Activated gamma-delta T cell treated with anti-CD3 and anti-CD28 coated beads, Interleukin-2, amount 50 U/mL, for 16 hours (primary cell): ENCODE measurements around the gene GLIS1.
A peak's percentile ranks its signal among the peaks of the same experiment; 100 is the strongest.

Source experiments
- DNase-seq: peaks from one replicate; pipeline ENCODE4 v3.0.0-alpha.2; 2020; ENCODE audit warnings: low read depth

The GLIS1 gene

GRCh38 chr1:53693773-53694717 is 44.9 kb downstream of the GLIS1 start:
- no peak for DNase-seq

DNA sequence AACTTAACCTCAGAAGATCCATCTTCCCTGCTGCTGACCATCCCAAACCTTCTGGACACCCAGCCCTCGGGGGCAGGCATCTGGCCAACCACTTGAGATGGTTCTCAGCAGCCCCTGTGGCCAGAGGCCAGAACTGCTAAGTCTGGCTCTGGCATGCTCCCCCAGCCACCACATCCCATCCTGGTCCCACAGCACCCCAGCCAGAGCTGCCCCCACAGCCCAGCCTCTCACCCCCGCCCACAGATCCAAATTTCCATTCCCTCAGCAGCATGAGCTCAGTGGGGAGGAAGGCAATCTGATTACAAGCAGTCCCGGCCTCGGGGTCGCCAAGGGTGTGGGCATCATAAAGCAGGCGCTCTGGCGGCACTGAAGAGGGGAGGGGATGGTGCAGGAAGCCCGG is 45.6 kb downstream of the GLIS1 start:
- no peak for DNase-seq

DNA sequence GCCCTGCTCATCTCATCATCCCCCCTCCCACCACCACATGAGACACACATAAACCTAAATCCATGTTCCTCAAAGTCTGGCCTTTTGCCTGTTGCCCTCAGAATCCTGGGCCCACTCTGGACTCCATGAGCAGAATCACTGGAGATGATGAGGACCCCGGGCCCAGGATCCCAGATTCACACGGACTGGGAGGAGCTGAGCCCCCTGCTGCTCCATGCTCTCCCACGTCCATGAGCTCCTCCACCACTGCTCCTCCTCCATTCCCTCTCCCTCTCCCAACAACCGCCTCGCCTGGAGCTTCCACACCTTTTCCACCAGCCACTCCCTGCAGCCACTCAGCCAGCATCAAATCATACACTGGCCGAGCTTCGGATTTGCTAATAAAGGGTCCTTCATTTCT is 47.6 kb downstream of the GLIS1 start:
- no peak for DNase-seq

DNA sequence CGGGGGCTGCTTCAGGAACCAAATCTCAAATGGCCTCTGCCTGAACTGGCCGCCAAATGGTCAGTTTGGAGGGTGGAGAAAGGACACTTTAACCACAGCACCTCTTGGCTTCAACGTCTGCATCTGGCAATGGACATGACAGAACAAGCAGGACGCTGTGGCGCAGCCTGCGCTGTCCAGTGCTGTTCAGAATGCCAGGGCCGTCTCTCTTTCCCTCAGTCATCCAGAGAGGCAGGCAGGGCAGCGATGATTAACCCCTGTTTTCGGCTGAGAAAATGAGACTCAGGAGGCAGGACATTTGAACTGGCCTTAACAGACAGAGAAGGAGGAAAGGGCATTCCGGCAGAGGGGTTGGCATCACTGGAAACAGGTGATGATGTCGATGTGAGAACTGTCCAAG is 48.6 kb downstream of the GLIS1 start:
- no peak for DNase-seq

- DNase-seq: no peak
Measured at GRCh38 chr1:53689736-53690326, 49.1 kb downstream of the GLIS1 start.

- DNase-seq: no peak
Measured at GRCh38 chr1:53689223-53689622, 49.7 kb downstream of the GLIS1 start.

GRCh38 chr1:53688381-53689102 is 50.4 kb downstream of the GLIS1 start:
- no peak for DNase-seq

DNA sequence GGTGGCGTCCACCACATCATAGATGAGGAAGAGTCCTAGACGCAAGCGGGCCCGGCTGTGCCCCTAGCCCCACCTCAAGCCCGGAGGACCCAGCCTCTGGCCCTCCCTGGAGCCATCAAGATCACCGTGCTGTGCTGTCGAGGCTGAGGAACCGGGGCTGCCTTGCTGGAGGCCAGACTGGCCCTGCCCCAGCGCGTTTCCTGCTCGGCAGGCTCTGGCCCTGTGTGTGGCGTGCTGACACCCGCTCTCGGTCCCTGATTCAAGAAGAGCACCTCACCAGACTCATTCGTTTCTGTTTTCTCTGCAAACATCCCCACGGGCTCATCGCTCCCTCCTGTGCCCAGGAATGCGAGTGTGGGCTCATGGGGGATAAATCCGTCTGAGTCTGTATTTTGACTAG is 51.1 kb downstream of the GLIS1 start:
- no peak for DNase-seq

DNA sequence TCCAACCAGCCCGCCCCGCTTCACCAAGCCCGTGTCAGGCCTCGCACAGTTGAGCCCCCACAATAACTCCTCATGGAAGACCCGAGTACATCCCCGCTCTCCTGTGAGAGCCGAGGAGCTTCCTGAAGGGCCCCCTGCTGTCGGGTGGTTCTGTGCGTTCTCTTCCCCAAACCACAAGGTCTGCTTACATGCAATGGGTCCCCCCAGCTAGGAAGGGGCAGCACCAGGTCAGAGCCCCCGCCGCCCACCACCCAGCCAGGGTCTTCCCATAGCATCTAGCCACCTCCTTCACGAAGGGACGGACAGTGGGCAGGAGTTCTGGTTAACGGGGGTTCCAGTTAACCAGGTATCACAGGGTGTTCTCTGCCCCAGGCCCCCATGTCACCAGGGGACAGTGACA is 51.5 kb downstream of the GLIS1 start:
- DNase-seq: no peak

GRCh38 chr1:53686965-53687267 is 52.0 kb downstream of the GLIS1 start:
- no peak for DNase-seq

DNA sequence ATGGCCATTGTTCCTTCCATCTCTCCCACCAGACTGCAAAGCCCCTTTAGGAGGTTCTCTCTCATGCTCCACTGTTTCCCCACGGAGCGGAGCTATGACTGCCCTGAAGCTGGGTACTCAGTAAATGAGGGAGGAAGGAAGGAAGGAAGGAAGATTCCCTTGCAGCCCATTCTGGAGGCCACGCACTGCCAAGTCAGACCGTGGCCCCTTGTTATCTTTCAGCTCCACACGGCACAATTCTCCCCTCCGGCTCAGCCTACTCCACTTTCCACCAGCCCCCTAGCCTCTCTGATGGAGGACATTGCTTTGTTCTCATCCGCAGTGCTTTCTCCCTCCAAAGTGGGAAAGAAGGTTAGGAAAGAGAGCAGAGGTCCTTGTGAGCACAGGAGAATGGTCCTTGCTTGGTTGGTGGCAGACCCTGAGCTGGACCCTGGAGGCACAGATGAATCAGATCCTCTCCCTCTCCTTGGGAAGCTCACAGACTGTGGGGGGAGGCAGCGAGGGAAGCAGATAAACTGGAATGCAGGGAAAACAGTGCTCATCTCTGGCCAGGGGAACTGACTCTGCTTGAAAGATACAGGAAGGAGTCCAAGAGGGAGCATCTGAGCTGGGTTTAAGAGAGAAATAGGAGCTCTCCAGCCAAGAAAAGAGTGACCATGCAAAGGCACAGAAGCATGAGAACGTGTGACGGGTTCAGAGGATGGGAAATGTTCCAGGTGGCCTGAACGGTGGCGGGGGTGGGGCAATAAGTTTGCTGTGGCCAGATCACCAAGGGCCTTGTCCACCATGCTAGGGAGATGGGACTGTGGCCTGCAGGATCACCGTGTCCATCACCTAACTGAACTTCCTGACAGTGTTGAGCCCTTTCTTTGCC is 52.6 kb downstream of the GLIS1 start:
- no peak for DNase-seq

DNA sequence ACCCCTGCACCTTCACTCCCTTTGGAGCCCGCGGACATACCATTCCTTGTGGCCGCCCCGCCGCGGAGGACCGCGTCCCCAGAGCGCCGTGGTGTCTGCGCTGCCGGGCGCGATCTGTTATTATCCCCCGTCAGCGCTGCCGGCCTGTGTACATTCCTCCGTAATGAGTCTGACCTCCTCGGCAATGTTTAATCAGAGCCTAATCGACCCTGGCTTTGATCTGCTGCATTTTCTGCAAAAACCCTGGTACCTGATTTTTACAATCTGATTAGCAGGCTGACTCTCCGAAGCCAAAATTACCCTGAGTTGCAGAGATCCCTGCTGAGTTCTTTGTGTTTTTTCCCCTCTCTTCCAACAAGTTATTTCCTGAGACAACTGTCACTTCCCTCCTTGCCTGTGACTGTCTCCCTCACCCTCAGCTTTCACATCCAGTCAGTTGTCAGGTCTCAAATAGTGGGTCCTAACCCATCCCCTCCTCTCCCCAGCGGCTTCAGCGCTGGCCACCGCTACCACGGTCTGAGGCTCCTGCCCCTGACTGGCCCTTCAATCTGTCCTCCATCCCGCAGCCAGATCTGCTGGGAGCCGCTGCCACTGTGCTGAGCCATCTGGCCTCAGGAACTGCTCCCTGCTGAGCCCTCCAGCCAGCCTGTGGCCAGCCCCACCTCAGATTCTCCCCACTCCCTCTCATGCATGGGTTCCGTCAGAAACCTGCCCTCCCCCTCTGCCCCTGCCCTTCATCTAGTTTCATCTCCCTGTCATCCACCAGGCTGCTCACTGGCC is 53.5 kb downstream of the GLIS1 start:
- no peak for DNase-seq

- DNase-seq: no peak
Measured at GRCh38 chr1:53684741-53685140, 54.2 kb downstream of the GLIS1 start.

- no peak for DNase-seq
Measured at GRCh38 chr1:53683986-53684740, 54.8 kb downstream of the GLIS1 start.

GRCh38 chr1:53682881-53683280 is 56.1 kb downstream of the GLIS1 start:
- no peak for DNase-seq

DNA sequence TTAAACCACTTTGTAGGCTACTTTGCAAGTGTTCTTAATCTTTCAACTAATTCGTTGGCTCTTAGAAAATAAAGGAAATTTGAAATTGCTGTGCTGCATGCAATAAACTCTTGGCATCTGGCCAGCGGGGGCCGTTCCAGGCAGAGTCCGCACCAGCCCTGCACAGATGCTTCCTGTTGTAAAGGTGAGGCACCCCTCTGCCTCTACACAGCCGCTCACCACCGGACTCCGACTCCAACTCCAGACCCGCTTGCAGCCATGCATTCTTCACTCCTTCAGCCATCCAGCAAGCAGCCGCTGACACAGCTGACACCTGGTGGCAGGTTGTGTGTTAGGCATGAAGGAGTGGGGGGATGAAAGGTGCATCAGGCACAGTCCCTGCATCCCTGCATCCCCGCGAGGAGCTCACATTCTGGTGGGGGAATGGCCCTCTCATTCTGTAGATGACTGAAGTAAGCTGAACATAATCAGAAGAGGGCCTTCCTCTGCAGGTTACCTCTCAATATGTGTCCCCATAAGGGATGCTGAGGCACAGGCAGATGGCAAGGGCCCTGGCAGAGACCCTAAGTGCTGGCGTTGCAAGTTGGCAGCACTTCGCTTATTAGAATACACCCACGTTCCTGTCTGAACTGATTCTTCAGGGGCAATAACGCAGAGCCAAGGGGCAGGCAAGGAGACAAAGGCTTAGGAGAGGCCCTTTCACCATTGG is 56.8 kb downstream of the GLIS1 start:
- DNase-seq: peak; percentile 20

GRCh38 chr1:53681351-53681976 is 57.5 kb downstream of the GLIS1 start:
- DNase-seq: no peak

DNA sequence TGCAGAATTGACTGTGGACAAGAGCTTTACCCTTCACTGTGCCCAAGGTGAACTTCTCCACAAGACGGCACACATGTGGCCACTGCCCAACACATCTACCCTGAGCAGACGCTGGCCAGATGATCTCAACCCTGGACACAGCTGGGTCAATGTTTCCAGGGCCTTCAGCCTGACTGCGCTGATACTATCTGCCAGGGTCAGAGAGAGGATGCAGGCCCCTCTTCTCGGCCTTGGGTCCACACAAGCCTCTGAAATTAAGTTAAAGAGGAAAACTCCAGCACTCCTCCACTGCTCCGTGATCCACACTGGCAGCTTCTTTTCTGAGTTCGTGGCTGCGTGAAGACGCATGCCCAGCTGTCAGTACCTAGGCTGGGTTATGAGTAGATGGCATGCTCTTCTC is 58.1 kb downstream of the GLIS1 start:
- no peak for DNase-seq
